Chondrocyte (in vitro differentiated cells): Measurements from ENCODE around the gene PEX11B. TPM values are rescaled to one million over a fixed set of nuclear protein-coding genes. Genes with fewer than 3 reads are reported as not detected.

Source experiments
- DNase-seq: peaks from one replicate; pipeline ENCODE4 v3.0.0; 2021; ENCODE audit warnings: mixed read lengths, low spot score
- H3K27ac Mint-ChIP-seq: one replicate; pipeline ENCODE4 v1.8.0; 2021; ENCODE audit warnings: mild to moderate bottlenecking, moderate library complexity, mixed read lengths; ENCODE audit not compliant: unreplicated experiment
- H3K27me3 Mint-ChIP-seq: 2 replicates; pipeline ENCODE4 v1.8.0; 2021; ENCODE audit warnings: low read depth, mixed read lengths
- H3K36me3 Mint-ChIP-seq: 2 replicates; pipeline ENCODE4 v1.8.0; 2021; ENCODE audit warnings: low read depth, mixed read lengths
- H3K4me1 Mint-ChIP-seq: 2 replicates; pipeline ENCODE4 v1.8.0; 2021; ENCODE audit warnings: low read depth, mild to moderate bottlenecking, mixed read lengths
- H3K4me3 Mint-ChIP-seq: one replicate; pipeline ENCODE4 v1.8.0; 2021; ENCODE audit warnings: mild to moderate bottlenecking, moderate library complexity, mixed read lengths; ENCODE audit not compliant: unreplicated experiment
- H3K9me3 Mint-ChIP-seq: 2 replicates; pipeline ENCODE4 v1.8.0; 2021; ENCODE audit warnings: low read depth, mixed read lengths
- total RNA-seq: library from RNA; stranded (reverse); gene quantifications from 3 replicates; pipeline ENCODE4 v1.2.1, GENCODE V29; 2021
- TF ChIP-seq, protein P1 (sequence below): fragments of 200-600 bp; sonication (generic); IDR thresholded peaks from 2 replicates; pipeline ENCODE4 v1.5.0; 2021; ENCODE audit warnings: antibody characterized with exemption, mild to moderate bottlenecking, moderate library complexity

PEX11B gene
- total RNA-seq, 1 donor from 2014 or later: 29.9 TPM

DNA sequence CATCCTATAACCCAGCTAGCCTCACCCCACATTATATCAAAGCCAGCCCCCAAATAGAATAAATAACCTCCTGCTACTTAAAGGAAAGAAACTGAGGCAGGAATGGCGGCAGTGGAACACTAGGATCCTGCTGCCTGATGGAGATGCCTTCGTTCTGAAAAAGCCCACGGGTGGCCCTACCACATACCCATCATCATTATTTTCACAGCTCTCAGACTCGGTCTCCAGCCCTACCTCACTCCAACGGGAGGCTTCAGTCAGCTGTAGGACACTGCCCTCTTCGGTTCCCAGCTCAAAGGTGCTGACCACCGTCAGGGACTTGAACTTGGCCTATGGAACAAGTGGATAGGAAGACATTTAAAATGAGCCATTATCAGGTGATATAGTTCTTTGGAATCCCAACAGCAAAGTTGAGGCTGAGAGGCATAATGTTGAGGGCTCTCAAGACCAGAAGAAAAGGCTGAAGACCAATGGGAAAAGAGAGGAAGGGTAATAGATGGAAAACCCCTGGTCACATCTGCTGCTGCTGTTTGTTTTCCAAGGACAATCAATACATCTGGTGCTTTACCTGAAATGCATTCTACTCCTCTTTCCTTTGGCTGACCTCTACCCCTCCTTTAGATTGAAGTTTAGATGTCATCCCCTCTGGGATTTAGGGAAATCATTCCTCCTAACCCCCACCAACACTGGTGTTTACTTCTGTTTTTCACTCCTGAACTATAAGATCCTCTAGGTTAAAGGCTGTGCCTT, 25.0 kb downstream of the PEX11B start:
- Mint-ChIP-seq H3K4me3 (no peak overlapping the region), H3K9me3 (no peaks in the 10 kb centered on the region)

DNA sequence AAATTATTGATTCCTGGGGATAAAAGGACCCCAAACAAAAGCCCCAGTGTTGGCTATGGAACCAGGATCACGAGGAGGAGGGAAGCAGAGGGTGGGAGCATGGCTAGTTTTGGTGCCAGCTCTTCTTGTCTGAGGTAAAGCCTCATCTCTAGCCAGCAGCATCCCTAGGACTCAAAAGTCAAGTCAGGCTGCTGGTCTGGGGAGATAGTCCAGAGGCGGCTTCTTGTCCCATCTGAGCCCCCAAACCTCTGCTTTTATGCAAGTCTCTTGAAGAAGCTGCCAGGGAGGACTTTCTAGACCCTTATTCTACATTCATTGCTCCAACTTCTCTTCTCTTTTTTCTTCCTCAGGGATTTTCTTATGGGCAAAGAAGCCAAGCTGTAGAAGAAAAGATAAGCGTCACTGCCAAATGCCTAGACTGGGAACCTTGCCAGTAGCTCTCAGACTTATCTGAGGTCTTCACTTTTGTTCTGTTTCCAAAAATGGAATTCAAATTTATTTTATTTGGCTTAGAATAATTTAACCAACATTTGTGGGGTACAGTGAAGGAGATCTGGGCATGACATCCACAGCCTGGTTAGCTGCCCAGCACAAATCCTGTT, 25.9 kb downstream of the PEX11B start:
- DNase-seq: no peak

More for the DNA sequence above, 25.0 kb downstream of the PEX11B start:
- peak overlapping the region; percentile 96 for H3K27ac Mint-ChIP-seq
- TF ChIP-seq, protein P1, sequence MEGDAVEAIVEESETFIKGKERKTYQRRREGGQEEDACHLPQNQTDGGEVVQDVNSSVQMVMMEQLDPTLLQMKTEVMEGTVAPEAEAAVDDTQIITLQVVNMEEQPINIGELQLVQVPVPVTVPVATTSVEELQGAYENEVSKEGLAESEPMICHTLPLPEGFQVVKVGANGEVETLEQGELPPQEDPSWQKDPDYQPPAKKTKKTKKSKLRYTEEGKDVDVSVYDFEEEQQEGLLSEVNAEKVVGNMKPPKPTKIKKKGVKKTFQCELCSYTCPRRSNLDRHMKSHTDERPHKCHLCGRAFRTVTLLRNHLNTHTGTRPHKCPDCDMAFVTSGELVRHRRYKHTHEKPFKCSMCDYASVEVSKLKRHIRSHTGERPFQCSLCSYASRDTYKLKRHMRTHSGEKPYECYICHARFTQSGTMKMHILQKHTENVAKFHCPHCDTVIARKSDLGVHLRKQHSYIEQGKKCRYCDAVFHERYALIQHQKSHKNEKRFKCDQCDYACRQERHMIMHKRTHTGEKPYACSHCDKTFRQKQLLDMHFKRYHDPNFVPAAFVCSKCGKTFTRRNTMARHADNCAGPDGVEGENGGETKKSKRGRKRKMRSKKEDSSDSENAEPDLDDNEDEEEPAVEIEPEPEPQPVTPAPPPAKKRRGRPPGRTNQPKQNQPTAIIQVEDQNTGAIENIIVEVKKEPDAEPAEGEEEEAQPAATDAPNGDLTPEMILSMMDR: no peak
- DNase-seq: no peak
- H3K4me1 Mint-ChIP-seq: peaks cover 36% of the 10 kb centered on the region
- no peaks in the 10 kb centered on the region for H3K27me3 Mint-ChIP-seq
- H3K36me3 Mint-ChIP-seq: peaks cover 11% of the 10 kb centered on the region

DNA sequence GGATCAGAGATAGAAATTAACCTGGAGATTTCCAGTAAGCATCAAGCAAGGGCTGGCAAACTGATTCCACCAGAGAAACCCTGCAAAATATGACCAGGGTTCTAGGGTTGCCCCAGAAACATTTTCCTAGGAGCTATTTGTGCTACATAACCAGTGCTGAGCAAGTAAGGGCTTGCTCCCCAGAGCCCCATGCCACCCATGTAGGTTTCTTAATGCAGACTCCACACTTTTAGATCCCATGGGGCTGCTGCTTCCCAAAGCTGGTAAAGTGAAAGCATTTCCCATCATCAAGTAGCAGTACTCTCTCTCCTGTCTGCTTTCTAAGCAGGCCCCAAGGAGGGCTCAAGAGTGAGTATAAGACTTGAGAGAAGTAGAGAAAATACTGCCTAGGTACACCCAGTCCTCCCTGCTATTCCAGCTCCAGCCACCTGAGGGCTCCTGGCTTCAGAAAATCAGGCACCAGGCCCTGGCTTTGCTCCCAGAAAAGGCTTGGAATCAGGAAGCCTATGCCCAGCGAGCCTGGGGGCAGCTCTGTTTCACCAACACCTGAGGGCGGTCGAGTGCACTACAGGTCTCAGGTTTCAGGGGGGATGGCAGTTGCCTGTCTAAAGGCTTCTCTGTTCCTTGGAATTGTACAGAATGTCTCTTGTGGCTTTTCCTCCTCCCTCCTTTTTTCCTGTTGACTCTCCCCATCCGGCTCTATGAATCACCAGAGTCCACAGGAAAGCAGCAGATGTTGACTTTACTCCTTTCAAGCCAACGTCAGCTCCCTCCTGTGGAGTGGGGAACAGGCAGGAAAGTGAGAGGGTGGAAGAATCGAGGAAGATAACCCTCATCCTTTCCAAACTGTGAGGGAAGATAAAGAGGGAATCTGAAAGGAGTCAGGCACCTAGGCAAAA, 26.7 kb downstream of the PEX11B start:
- peaks cover 5% of the 10 kb centered on the region for H3K36me3 Mint-ChIP-seq

More for the DNA sequence above, 25.9 kb downstream of the PEX11B start:
- Mint-ChIP-seq H3K36me3 (peaks cover 7% of the 10 kb centered on the region), H3K27ac (peak overlapping the region; percentile 96), H3K27me3 (no peaks in the 10 kb centered on the region), H3K4me1 (peaks cover 40% of the 10 kb centered on the region), H3K4me3 (peak overlapping the region; percentile 42), H3K9me3 (no peaks in the 10 kb centered on the region)
- TF ChIP-seq, protein P1: no peak

DNA sequence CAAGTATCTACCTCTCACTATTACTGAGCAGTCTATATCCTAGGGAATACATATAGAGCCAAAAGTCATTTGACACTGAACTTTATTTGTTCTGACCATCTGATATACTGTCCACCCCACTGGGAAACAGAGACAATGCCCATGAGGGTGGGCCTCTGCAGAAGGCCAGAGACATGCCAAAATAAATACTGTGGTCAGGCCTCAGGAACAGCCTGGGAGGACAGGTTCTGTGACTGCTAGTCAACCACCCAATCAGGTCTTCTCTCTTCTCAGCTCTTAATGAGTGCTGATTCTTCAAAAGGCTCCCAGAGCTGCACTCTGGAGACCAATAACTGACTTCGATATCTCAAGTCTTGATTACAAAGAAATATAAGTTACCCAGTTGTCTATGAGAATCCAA, 27.4 kb downstream of the PEX11B start:
- H3K27ac Mint-ChIP-seq: peak overlapping the region; percentile 96
- H3K9me3 Mint-ChIP-seq: no peaks in the 10 kb centered on the region
- peaks cover 3% of the 10 kb centered on the region for H3K36me3 Mint-ChIP-seq
- DNase-seq: no peak
- TF ChIP-seq, protein P1: no peak
- H3K27me3 Mint-ChIP-seq: no peaks in the 10 kb centered on the region
- H3K4me1 Mint-ChIP-seq: peaks cover 51% of the 10 kb centered on the region
- H3K4me3 Mint-ChIP-seq: peak overlapping the region; percentile 19

More for the DNA sequence above, 26.7 kb downstream of the PEX11B start:
- Mint-ChIP-seq H3K27me3 (no peaks in the 10 kb centered on the region), H3K4me3 (peak overlapping the region; percentile 42), H3K4me1 (peaks cover 44% of the 10 kb centered on the region), H3K27ac (peak overlapping the region; percentile 96), H3K9me3 (no peaks in the 10 kb centered on the region)
- TF ChIP-seq, protein P1: peak; percentile 96
- peak; percentile 98 for DNase-seq

DNA sequence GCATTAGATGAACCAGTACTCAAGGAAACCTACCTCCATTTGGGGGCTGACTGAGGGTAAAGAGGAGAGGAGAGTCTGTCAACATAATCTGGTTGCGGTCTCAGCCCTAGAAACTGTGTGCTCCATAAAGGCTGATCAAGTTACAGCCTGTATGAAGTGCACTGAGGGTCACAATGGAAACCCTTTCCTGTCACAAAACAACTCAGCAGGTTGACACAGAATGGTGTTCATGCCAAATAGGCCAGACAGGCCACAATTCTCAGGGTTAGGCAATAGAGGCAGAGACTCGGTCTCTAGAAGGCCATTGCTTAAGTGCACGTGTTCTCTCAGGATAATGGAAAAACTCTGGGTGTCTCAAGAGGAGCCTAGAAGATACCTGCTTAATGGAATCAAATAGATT, 28.8 kb downstream of the PEX11B start:
- Mint-ChIP-seq H3K36me3 (no peaks in the 10 kb centered on the region), H3K9me3 (no peaks in the 10 kb centered on the region), H3K4me3 (no peak overlapping the region), H3K27me3 (peaks cover 5% of the 10 kb centered on the region), H3K27ac (no peak overlapping the region), H3K4me1 (peaks cover 59% of the 10 kb centered on the region)
- TF ChIP-seq, protein P1: no peak
- DNase-seq: no peak
